HCT116 (cell line): Measurements from ENCODE around the gene ACSS3. TPM values are rescaled to one million over a fixed set of nuclear protein-coding genes. Genes with fewer than 3 reads are reported as not detected.

Experiments used
- ATAC-seq: fragments of 200-7000 bp; cut with Tn5 transposase; 2 replicates; pipeline ENCODE4 v1.9.1; 2020; ENCODE audit warnings: mild to moderate bottlenecking, moderate library complexity
- BruUV-seq: library from RNA; stranded (reverse); fragments of 400-500 nt; replicated peaks from 2 replicates; lab custom pipeline; 2021; lab: Mats Ljungman, UMichigan
- CTCF ChIA-PET: fragments of 300-600 bp; sonication (Branson Sonifier 250); formaldehyde crosslinking; loops from one replicate; lab custom pipeline; 2021; ENCODE audit warnings: antibody characterized with exemption; lab: Charles Lee
- POLR2A ChIA-PET: fragments of 300-600, 350-600 bp; sonication (Branson Sonifier 250); formaldehyde crosslinking; loops from one replicate; lab custom pipeline; 2021; ENCODE audit warnings: antibody characterized with exemption; lab: Charles Lee
- RAD21 ChIA-PET, 2 experiments: fragments of 300-600 bp; sonication (Branson Sonifier 250); formaldehyde crosslinking; loops; one replicate each; lab custom pipeline; 2023; ENCODE audit warnings: low total read pairs in 2 of 2; ENCODE audit not compliant: uncharacterized antibody in 2 of 2, unreplicated experiment in 2 of 2, low non-redundant PET in 1 of 2; lab: Charles Lee
- DNase-seq: peaks from one replicate; pipeline ENCODE4 v3.0.0-alpha.2; 2010; ENCODE audit warnings: low read depth, low spot score
- H2AFZ ChIP-seq: fragments of 200-600 bp; shearing (Covaris generic), sonication (generic); 2 replicates; pipeline ENCODE4 v1.6.1; 2017; ENCODE audit warnings: low read depth, mixed run types, mixed read lengths, antibody characterized with exemption, low read length; ENCODE audit not compliant: poor library complexity, severe bottlenecking
- H3K27ac ChIP-seq: 2 replicates; pipeline ENCODE4 v1.5.1; 2012; ENCODE audit warnings: low read depth, low read length
- H3K27me3 ChIP-seq: fragments of 200-600 bp; sonication (generic); 2 replicates; pipeline ENCODE4 v1.6.1; 2016; ENCODE audit warnings: mixed run types, low read length, mixed read lengths; ENCODE audit not compliant: insufficient read depth
- H3K36me3 ChIP-seq, 2 experiments: fragments of 200-500 bp in 1 of 2; fragments of 200-600 bp in 1 of 2; sonication (Bioruptor generic) in 1 of 2; sonication (generic) in 1 of 2; 2 replicates each; pipeline versions ENCODE4 v1.5.1 to v1.6.1; 2014 to 2016; ENCODE audit warnings: low read length in 2 of 2, inconsistent platforms in 1 of 2, mixed read lengths in 1 of 2, mixed run types in 1 of 2; ENCODE audit not compliant: insufficient read depth in 2 of 2, control insufficient read depth in 1 of 2
- H3K4me1 ChIP-seq, 2 experiments: fragments of 200-600 bp in 1 of 2; sonication (generic) in 1 of 2; 2 replicates each; pipeline versions ENCODE4 v1.5.1 to v1.6.1; 2012 to 2017; ENCODE audit warnings: low read length in 2 of 2, inconsistent platforms in 1 of 2, mild to moderate bottlenecking in 1 of 2, mixed read lengths in 1 of 2, mixed run types in 1 of 2, moderate library complexity in 1 of 2; ENCODE audit not compliant: insufficient read depth in 2 of 2, control insufficient read depth in 1 of 2
- H3K4me2 ChIP-seq: fragments of 200-600 bp; sonication (generic); 2 replicates; pipeline ENCODE4 v1.6.1; 2017; ENCODE audit warnings: mixed run types, low read length, mixed read lengths
- H3K4me3 ChIP-seq, 2 experiments: fragments of 200-600 bp in 1 of 2; sonication (generic) in 1 of 2; replicated peaks in 1 of 2; 2 replicates each; pipeline ENCODE4 v1.5.1; 2011 to 2016; ENCODE audit warnings: low read length in 2 of 2, control low read depth in 1 of 2, low read depth in 1 of 2, mild to moderate bottlenecking in 1 of 2, mixed read lengths in 1 of 2, mixed run types in 1 of 2
- H3K79me2 ChIP-seq: fragments of 200-600 bp; sonication (generic); 2 replicates; pipeline ENCODE4 v1.6.1; 2017; ENCODE audit warnings: mild to moderate bottlenecking, mixed run types, low read length, moderate library complexity, mixed read lengths; ENCODE audit not compliant: insufficient read depth
- H3K9ac ChIP-seq: fragments of 200-600 bp; sonication (generic); 2 replicates; pipeline ENCODE4 v1.6.1; 2016; ENCODE audit warnings: low read length, mixed read lengths
- H3K9me2 ChIP-seq: fragments of 200-600 bp; sonication (generic), shearing (Covaris generic); 2 replicates; pipeline ENCODE4 v1.6.1; 2017; ENCODE audit warnings: mixed run types, mild to moderate bottlenecking, moderate library complexity; ENCODE audit not compliant: insufficient read depth
- H3K9me3 ChIP-seq, 2 experiments: fragments of 200-500 bp in 1 of 2; fragments of 200-600 bp in 1 of 2; sonication (Bioruptor generic) in 1 of 2; sonication (generic) in 1 of 2; 2 replicates each; pipeline ENCODE4 v1.6.1; 2014 to 2017; ENCODE audit warnings: low read length in 2 of 2, mixed read lengths in 2 of 2, inconsistent platforms in 1 of 2, low read depth in 1 of 2, mild to moderate bottlenecking in 1 of 2, mixed run types in 1 of 2, moderate library complexity in 1 of 2; ENCODE audit not compliant: control insufficient read depth in 1 of 2, insufficient read depth in 1 of 2
- H4K20me1 ChIP-seq: fragments of 200-600 bp; sonication (generic), shearing (Covaris generic); 2 replicates; pipeline ENCODE4 v1.6.1; 2017; ENCODE audit warnings: mixed run types, mild to moderate bottlenecking, moderate library complexity; ENCODE audit not compliant: insufficient read depth
- EGR1 ChIP-seq: IDR thresholded peaks from 2 replicates; pipeline ENCODE4 v1.6.1; 2012; ENCODE audit warnings: low read depth
- ELF1 ChIP-seq: IDR thresholded peaks from 2 replicates; pipeline ENCODE4 v1.6.1; 2012; ENCODE audit warnings: low read depth, borderline replicate concordance
- EZH2 ChIP-seq: fragments of 200-600 bp; sonication (generic); IDR thresholded peaks from 2 replicates; pipeline ENCODE4 v1.6.1; 2017; ENCODE audit warnings: antibody characterized with exemption, mixed run types
- FOSL1 ChIP-seq: IDR thresholded peaks from 2 replicates; pipeline ENCODE4 v1.6.1; 2012; ENCODE audit warnings: low read depth
- JUND ChIP-seq: IDR thresholded peaks from 2 replicates; pipeline ENCODE4 v1.6.1; 2012
- POLR2A ChIP-seq: IDR thresholded peaks from 2 replicates; pipeline ENCODE4 v1.7.0; 2011; ENCODE audit warnings: borderline replicate concordance; ENCODE audit not compliant: insufficient read depth, insufficient read length; ENCODE audit errors: extremely low read depth
- RAD21 ChIP-seq: IDR thresholded peaks from 2 replicates; pipeline ENCODE4 v1.6.1; 2012; ENCODE audit warnings: low read depth, mild to moderate bottlenecking
- SP1 ChIP-seq: IDR thresholded peaks from 2 replicates; pipeline ENCODE4 v1.6.1; 2012; ENCODE audit warnings: low read depth
- SRF ChIP-seq: IDR thresholded peaks from 2 replicates; pipeline ENCODE4 v1.6.1; 2012; ENCODE audit warnings: low read depth
- ZFX ChIP-seq: fragments of 450-650 bp; IDR thresholded peaks from 2 replicates; pipeline ENCODE4 v1.6.1; 2017
- ZNF274 ChIP-seq: fragments of 200-500 bp; sonication (Bioruptor generic); IDR thresholded peaks from 2 replicates; pipeline ENCODE4 v1.6.1; 2014; ENCODE audit warnings: mild to moderate bottlenecking, low read depth, low read length, inconsistent platforms
- intact Hi-C: fragments of 100-400 bp; cut with micrococcal nuclease; formaldehyde crosslinking; loops from 2 replicates; pipeline ENCODE4 v1.10.0; 2022
- total RNA-seq: library from RNA; stranded (reverse); gene quantifications from one replicate; pipeline ENCODE4 v1.2.1, GENCODE V29; 2021; ENCODE audit not compliant: unreplicated experiment
- TF ChIP-seq, protein P1 (sequence below): IDR thresholded peaks from 2 replicates; pipeline ENCODE4 v1.6.1; 2012
- TF ChIP-seq, protein P2 (sequence below): IDR thresholded peaks from 2 replicates; pipeline ENCODE4 v1.6.1; 2012; ENCODE audit warnings: low read depth
- TF ChIP-seq, protein P3 (sequence below), 3 experiments: fragments of 200-600 bp in 1 of 3; sonication (generic) in 1 of 3; IDR thresholded peaks in 2 of 3; conservative IDR thresholded peaks in 1 of 3; 2 replicates each; pipeline ENCODE4 v1.5.1; 2012 to 2017; ENCODE audit warnings: low read depth in 2 of 3, low read length in 2 of 3, antibody characterized with exemption in 1 of 3, borderline replicate concordance in 1 of 3, control low read depth in 1 of 3, mild to moderate bottlenecking in 1 of 3, mixed read lengths in 1 of 3, mixed run types in 1 of 3, moderate library complexity in 1 of 3; ENCODE audit not compliant: insufficient read depth in 1 of 3

ACSS3 gene
- total RNA-seq, 1 experiment from 2014 or later: 0.30 TPM

DNA sequence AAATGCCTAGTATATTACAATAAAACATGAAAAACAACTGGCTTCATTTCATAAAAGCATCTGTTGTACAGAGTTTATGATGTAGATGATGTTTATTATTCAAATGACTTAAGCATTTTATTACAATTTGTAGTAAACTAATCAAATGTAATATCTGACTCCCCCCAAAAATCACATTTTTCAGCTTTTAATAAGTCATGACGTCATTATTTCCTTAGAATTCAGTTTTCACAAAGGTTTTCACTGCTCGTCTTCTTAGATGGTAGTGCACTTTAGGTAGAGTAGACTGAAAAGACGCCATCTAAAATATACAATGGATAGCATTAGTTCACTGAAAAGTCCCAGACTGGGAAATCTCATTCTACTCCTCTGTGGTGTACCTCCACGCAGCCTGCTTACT lies 181.5 kb downstream of the ACSS3 start:
- Histone ChIP-seq H3K79me2 (no peaks in the 10 kb centered on the region), H3K4me2 (no peak overlapping the region), H3K9me2 (no peaks in the 10 kb centered on the region), H2AFZ (no peak overlapping the region), H3K4me3 (no peak overlapping the region), H3K27me3 (no peaks in the 10 kb centered on the region), H3K9me3 (no peaks in the 10 kb centered on the region), H3K36me3 (no peaks in the 10 kb centered on the region), H3K9ac (no peak overlapping the region), H4K20me1 (no peaks in the 10 kb centered on the region), H3K4me1 (no peaks in the 10 kb centered on the region), H3K27ac (no peak overlapping the region)
- intact Hi-C loops: loop anchor here (2.0 to 10.0 kb wide), 4 partner anchors 425 to 1852 kb away; no protein-coding TSS in a partner anchor
- ATAC-seq (no peak), DNase-seq (no peak)
- TF ChIP-seq, protein P1, sequence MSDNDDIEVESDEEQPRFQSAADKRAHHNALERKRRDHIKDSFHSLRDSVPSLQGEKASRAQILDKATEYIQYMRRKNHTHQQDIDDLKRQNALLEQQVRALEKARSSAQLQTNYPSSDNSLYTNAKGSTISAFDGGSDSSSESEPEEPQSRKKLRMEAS: no peak
- no peak for TF ChIP-seq FOSL1
- no TSS peak for BruUV-seq
- RAD21 ChIA-PET: no interaction called here
- CTCF ChIA-PET: interaction anchor here (0.6 to 2.4 kb wide), 6 partner anchors 9 to 1064 kb away, joined by 3 to 39 read pairs (median 3); no protein-coding TSS in a partner anchor
- POLR2A ChIA-PET: no interaction called here

DNA sequence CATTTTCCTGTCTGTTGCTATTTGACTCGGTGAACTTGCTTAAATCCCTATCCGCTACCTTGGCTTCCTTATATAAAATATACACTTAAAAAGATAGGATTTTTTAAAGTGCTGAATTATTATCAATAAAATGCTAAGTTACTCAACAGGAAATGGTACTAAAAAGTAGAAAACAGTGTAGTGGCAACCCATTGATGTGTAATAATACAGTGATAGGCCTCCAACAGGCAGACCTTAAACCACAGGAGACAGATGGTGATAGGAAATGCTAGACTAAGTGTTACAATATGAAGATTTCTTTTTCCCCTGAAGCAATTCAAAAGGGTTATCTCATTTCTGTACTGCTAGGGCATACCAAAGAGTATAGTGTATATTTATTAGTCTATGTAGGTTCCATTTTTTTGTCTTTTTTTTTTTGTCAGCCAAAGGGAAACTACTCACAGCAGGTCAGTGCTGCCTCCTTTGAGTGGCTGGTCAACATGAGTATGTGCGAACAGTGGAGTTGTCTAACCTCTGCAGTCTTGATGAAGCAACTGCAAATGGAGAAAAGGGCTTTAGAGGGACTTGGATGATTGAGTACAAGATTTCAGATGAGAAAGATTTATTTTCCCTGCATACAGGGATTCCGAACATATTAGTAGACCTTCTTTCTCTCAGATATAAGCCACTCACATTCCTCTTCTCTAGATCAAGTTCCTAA lies 183.8 kb downstream of the ACSS3 start:
- TF ChIP-seq SRF (no peak), POLR2A (no peak), FOSL1 (no peak), ELF1 (no peak), RAD21 (no peak), JUND (no peak), EGR1 (no peak), SP1 (no peak), ZFX (no peak), EZH2 (no peak), ZNF274 (no peak)
- TF ChIP-seq, protein P2, sequence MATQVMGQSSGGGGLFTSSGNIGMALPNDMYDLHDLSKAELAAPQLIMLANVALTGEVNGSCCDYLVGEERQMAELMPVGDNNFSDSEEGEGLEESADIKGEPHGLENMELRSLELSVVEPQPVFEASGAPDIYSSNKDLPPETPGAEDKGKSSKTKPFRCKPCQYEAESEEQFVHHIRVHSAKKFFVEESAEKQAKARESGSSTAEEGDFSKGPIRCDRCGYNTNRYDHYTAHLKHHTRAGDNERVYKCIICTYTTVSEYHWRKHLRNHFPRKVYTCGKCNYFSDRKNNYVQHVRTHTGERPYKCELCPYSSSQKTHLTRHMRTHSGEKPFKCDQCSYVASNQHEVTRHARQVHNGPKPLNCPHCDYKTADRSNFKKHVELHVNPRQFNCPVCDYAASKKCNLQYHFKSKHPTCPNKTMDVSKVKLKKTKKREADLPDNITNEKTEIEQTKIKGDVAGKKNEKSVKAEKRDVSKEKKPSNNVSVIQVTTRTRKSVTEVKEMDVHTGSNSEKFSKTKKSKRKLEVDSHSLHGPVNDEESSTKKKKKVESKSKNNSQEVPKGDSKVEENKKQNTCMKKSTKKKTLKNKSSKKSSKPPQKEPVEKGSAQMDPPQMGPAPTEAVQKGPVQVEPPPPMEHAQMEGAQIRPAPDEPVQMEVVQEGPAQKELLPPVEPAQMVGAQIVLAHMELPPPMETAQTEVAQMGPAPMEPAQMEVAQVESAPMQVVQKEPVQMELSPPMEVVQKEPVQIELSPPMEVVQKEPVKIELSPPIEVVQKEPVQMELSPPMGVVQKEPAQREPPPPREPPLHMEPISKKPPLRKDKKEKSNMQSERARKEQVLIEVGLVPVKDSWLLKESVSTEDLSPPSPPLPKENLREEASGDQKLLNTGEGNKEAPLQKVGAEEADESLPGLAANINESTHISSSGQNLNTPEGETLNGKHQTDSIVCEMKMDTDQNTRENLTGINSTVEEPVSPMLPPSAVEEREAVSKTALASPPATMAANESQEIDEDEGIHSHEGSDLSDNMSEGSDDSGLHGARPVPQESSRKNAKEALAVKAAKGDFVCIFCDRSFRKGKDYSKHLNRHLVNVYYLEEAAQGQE: no peak
- TF ChIP-seq, protein P1: no peak
- TF ChIP-seq, protein P3, sequence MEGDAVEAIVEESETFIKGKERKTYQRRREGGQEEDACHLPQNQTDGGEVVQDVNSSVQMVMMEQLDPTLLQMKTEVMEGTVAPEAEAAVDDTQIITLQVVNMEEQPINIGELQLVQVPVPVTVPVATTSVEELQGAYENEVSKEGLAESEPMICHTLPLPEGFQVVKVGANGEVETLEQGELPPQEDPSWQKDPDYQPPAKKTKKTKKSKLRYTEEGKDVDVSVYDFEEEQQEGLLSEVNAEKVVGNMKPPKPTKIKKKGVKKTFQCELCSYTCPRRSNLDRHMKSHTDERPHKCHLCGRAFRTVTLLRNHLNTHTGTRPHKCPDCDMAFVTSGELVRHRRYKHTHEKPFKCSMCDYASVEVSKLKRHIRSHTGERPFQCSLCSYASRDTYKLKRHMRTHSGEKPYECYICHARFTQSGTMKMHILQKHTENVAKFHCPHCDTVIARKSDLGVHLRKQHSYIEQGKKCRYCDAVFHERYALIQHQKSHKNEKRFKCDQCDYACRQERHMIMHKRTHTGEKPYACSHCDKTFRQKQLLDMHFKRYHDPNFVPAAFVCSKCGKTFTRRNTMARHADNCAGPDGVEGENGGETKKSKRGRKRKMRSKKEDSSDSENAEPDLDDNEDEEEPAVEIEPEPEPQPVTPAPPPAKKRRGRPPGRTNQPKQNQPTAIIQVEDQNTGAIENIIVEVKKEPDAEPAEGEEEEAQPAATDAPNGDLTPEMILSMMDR (IDR thresholded peaks at IDR 0.05 in 2 of 3, conservative IDR thresholded peaks at IDR 0.05 in 1 of 3; ENCODE audit: borderline replicate concordance in 1 of 3, insufficient read depth in 1 of 3, low read depth in 2 of 3, low read length in 2 of 3): no peak
- CTCF ChIA-PET: interaction anchor here (1.6 kb wide), 1 partner anchor 1066 kb away, joined by 4 read pairs; no protein-coding TSS in a partner anchor

More for the DNA sequence above, 183.8 kb downstream of the ACSS3 start:
- H3K4me2 ChIP-seq: no peak overlapping the region
- ChIA-PET POLR2A (no interaction called here), RAD21 (no interaction called here)
- H3K9ac ChIP-seq: no peak overlapping the region
- H2AFZ ChIP-seq: no peak overlapping the region
- no peaks in the 10 kb centered on the region for H4K20me1 ChIP-seq
- ATAC-seq (peak; percentile 55; the same call in 1 of the 2 replicates), DNase-seq (no peak)
- H3K36me3 ChIP-seq: no peaks in the 10 kb centered on the region
- H3K4me1 ChIP-seq: no peaks in the 10 kb centered on the region
- no peaks in the 10 kb centered on the region for H3K9me2 ChIP-seq
- no peaks in the 10 kb centered on the region for H3K9me3 ChIP-seq
- no peaks in the 10 kb centered on the region for H3K79me2 ChIP-seq
- intact Hi-C loops: no loop called here
- no peak overlapping the region for H3K4me3 ChIP-seq
- no TSS peak for BruUV-seq
- H3K27ac ChIP-seq: no peak overlapping the region
- no peaks in the 10 kb centered on the region for H3K27me3 ChIP-seq
